HEK293T (cell line): ENCODE measurements around the gene INPP4A.
A peak's percentile ranks its signal among the peaks of the same experiment; 100 is the strongest.

ENCODE experiments used
- CTCF ChIA-PET: fragments of 350-600 bp; formaldehyde crosslinking; extraction: SDS; loops from one replicate; lab custom pipeline; 2021; ENCODE audit warnings: antibody characterized with exemption, inconsistent platforms; lab: Yijun Ruan, JAX
- POLR2A ChIA-PET: fragments of 350-600 bp; formaldehyde crosslinking; extraction: SDS; loops from one replicate; lab custom pipeline; 2020; ENCODE audit warnings: antibody characterized with exemption, inconsistent platforms; lab: Yijun Ruan, JAX
- DNase-seq: peaks from one replicate; pipeline ENCODE4 v3.0.0; 2012; ENCODE audit warnings: mixed read lengths; ENCODE audit errors: extremely low spot score
- ARNT ChIP-seq: fragments of 450-650 bp; IDR thresholded peaks from 2 replicates; pipeline ENCODE4 v1.6.1; 2017; ENCODE audit warnings: mild to moderate bottlenecking
- BHLHE40 ChIP-seq: fragments of 450-650 bp; IDR thresholded peaks from 2 replicates; pipeline ENCODE4 v1.6.1; 2016; ENCODE audit warnings: mild to moderate bottlenecking, moderate library complexity, borderline replicate concordance
- CTBP1 ChIP-seq: fragments of 450-650 bp; IDR thresholded peaks from 2 replicates; pipeline ENCODE4 v1.6.1; 2016; ENCODE audit warnings: borderline replicate concordance
- ELF4 ChIP-seq: fragments of 450-650 bp; IDR thresholded peaks from 2 replicates; pipeline ENCODE4 v1.6.1; 2017; ENCODE audit warnings: antibody characterized with exemption
- FOXA1 ChIP-seq: fragments of 450-650 bp; IDR thresholded peaks from 2 replicates; pipeline ENCODE4 v1.6.1; 2016; ENCODE audit warnings: mild to moderate bottlenecking
- FOXK2 ChIP-seq: fragments of 450-650 bp; IDR thresholded peaks from 2 replicates; pipeline ENCODE4 v1.6.1; 2016; ENCODE audit warnings: mild to moderate bottlenecking
- FOXM1 ChIP-seq: fragments of 450-650 bp; IDR thresholded peaks from 2 replicates; pipeline ENCODE4 v1.6.1; 2017; ENCODE audit warnings: mild to moderate bottlenecking, borderline replicate concordance
- HDGF ChIP-seq: fragments of 450-650 bp; IDR thresholded peaks from 2 replicates; pipeline ENCODE4 v1.6.1; 2017; ENCODE audit warnings: antibody characterized with exemption, borderline replicate concordance
- L3MBTL2 ChIP-seq: fragments of 450-650 bp; conservative IDR thresholded peaks from 2 replicates; pipeline ENCODE4 v1.6.1; 2016; ENCODE audit warnings: mild to moderate bottlenecking
- LEF1 ChIP-seq: fragments of 450-650 bp; IDR thresholded peaks from 2 replicates; pipeline ENCODE4 v1.6.1; 2017; ENCODE audit warnings: mild to moderate bottlenecking, borderline replicate concordance
- NFRKB ChIP-seq: fragments of 450-650 bp; IDR thresholded peaks from 2 replicates; pipeline ENCODE4 v1.6.1; 2016; ENCODE audit warnings: mild to moderate bottlenecking, moderate library complexity
- SP1 ChIP-seq: fragments of 450-650 bp; IDR thresholded peaks from 2 replicates; pipeline ENCODE4 v1.6.1; 2017
- SUZ12 ChIP-seq: fragments of 450-650 bp; IDR thresholded peaks from 2 replicates; pipeline ENCODE4 v1.6.1; 2016; ENCODE audit warnings: mild to moderate bottlenecking
- TARDBP ChIP-seq: fragments of 450-650 bp; IDR thresholded peaks from 2 replicates; pipeline ENCODE4 v1.6.1; 2016
- ZNF384 ChIP-seq: fragments of 450-650 bp; IDR thresholded peaks from 2 replicates; pipeline ENCODE4 v1.6.1; 2016
- TF ChIP-seq, protein P1 (sequence below): fragments of 450-650 bp; IDR thresholded peaks from 2 replicates; pipeline ENCODE4 v1.6.1; 2016

Gene INPP4A

GRCh38 chr2:98464772-98465310 is 20.2 kb downstream of the INPP4A start:
- TF ChIP-seq FOXK2 (no peak), ZNF384 (no peak), BHLHE40 (no peak), SUZ12 (no peak), ARNT (no peak)
- ChIA-PET POLR2A (no interaction called here), CTCF (interaction anchor here (0.6 to 0.8 kb wide), 2 partner anchors 23 to 125 kb away, joined by 3 read pairs; no protein-coding TSS in a partner anchor)
- DNase-seq: no peak

GRCh38 chr2:98465456-98466226 is 21.0 kb downstream of the INPP4A start:
- no peak for TF ChIP-seq FOXM1
- POLR2A ChIA-PET: no interaction called here
- peak; percentile 33 for DNase-seq
- CTCF ChIA-PET: no interaction called here

GRCh38 chr2:98467082-98467536 is 22.5 kb downstream of the INPP4A start:
- ChIA-PET POLR2A (no interaction called here), CTCF (no interaction called here)
- no peak for DNase-seq
- no peak for TF ChIP-seq ZNF384
- TF ChIP-seq TARDBP: no peak
- TF ChIP-seq, protein P1, sequence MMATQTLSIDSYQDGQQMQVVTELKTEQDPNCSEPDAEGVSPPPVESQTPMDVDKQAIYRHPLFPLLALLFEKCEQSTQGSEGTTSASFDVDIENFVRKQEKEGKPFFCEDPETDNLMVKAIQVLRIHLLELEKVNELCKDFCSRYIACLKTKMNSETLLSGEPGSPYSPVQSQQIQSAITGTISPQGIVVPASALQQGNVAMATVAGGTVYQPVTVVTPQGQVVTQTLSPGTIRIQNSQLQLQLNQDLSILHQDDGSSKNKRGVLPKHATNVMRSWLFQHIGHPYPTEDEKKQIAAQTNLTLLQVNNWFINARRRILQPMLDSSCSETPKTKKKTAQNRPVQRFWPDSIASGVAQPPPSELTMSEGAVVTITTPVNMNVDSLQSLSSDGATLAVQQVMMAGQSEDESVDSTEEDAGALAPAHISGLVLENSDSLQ: no peak
- TF ChIP-seq CTBP1: no peak
- no peak for TF ChIP-seq HDGF
- TF ChIP-seq ARNT: no peak
- no peak for TF ChIP-seq NFRKB
- no peak for TF ChIP-seq FOXM1

- ChIA-PET CTCF (no interaction called here), POLR2A (no interaction called here)
- no peak for DNase-seq
- TF ChIP-seq SUZ12 (no peak), CTBP1 (no peak), NFRKB (no peak), FOXA1 (no peak)
- TF ChIP-seq, protein P1: no peak
Measured at GRCh38 chr2:98467652-98468051, 23.0 kb downstream of the INPP4A start.

- TF ChIP-seq LEF1 (no peak), L3MBTL2 (no peak), SUZ12 (no peak), SP1 (no peak), ARNT (no peak)
- POLR2A ChIA-PET: no interaction called here
- CTCF ChIA-PET: no interaction called here
- DNase-seq: no peak
Measured at GRCh38 chr2:98468621-98469236, 24.1 kb downstream of the INPP4A start.

DNA sequence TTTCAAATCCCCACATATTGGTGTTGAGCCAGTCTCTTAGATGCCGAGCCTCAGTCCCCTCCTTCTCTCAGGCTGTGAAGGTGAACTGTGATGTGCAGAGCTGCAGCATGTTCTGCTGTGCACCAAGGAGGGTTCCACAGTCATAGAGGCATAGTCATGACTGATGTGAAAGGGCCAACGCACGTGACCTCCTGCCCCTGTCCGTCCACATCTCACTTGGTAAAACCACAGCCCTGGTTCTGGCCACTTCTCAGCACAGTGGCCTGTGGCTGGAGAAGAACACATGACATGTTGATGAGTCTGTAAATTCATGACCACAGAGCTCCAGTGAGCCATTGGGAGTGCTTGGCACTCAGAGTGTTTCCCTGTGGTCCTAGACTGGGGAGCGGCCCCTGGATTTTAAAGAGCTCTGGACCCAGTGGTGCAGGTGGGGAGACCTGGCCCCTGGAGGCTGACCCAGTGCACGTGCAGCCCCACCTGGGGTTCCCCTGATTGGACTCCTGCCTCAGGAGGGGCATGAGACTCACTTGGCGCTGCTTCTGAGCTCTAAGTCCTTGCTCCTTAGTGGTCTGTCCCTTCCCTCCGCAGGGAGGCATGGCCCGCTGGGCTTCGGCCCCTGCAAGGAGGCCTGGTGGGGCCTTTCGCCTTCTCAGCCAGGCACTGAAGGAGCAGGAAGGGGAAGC is 25.3 kb downstream of the INPP4A start:
- POLR2A ChIA-PET: no interaction called here
- CTCF ChIA-PET: no interaction called here
- DNase-seq: no peak
- no peak for TF ChIP-seq SP1
- TF ChIP-seq NFRKB: no peak
- no peak for TF ChIP-seq SUZ12
- TF ChIP-seq L3MBTL2: no peak
- no peak for TF ChIP-seq FOXM1
- TF ChIP-seq FOXK2: no peak
- TF ChIP-seq HDGF: no peak

GRCh38 chr2:98470851-98471255 is 26.2 kb downstream of the INPP4A start:
- CTCF ChIA-PET: no interaction called here
- TF ChIP-seq, protein P1: no peak
- TF ChIP-seq SUZ12: no peak
- TF ChIP-seq ELF4: no peak
- no peak for TF ChIP-seq FOXK2
- TF ChIP-seq FOXA1: no peak
- no peak for TF ChIP-seq LEF1
- no peak for TF ChIP-seq CTBP1
- no peak for TF ChIP-seq NFRKB
- POLR2A ChIA-PET: no interaction called here
- no peak for DNase-seq
